ENCODE measurements around the gene ANKRD13B.

DNA sequence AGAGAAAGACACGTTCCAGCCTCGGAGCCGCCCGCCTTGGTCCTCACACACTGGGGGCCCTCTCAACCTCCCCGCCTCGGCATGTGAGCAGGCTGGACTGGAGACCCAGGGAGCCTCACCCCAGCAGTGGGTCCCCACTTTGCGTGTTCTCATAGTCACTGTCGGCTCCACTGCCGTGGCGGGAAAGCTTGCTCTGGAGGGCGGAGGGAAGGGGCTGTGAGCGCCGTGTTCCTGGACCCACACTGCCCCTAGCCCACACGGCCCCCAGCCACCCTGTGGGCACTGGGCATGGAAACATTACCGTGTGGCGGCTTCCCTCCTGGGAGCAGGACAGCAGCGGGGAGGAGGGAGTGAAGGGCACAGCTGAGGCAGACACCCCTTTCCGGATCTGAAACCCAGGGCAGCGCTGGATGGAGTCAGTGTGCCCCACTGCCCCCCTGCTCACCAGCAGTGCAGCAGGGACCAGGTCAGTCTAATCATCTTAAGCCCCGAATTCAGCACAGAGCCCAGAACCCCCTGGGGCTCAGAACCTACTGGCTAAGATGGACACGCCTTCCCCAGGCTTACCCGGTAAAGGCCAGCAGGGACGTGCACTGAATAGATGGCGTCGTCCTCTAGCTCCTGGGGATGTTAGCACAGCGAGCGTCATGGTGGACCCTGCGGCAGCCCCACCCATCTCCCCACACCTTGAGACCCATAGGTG is 17.3 kb upstream of the ANKRD13B start:
- TF ChIP-seq, protein P1, sequence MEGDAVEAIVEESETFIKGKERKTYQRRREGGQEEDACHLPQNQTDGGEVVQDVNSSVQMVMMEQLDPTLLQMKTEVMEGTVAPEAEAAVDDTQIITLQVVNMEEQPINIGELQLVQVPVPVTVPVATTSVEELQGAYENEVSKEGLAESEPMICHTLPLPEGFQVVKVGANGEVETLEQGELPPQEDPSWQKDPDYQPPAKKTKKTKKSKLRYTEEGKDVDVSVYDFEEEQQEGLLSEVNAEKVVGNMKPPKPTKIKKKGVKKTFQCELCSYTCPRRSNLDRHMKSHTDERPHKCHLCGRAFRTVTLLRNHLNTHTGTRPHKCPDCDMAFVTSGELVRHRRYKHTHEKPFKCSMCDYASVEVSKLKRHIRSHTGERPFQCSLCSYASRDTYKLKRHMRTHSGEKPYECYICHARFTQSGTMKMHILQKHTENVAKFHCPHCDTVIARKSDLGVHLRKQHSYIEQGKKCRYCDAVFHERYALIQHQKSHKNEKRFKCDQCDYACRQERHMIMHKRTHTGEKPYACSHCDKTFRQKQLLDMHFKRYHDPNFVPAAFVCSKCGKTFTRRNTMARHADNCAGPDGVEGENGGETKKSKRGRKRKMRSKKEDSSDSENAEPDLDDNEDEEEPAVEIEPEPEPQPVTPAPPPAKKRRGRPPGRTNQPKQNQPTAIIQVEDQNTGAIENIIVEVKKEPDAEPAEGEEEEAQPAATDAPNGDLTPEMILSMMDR (IDR thresholded peaks at IDR 0.05), result no peak
- TF ChIP-seq POLR2AphosphoS5 (IDR thresholded peaks at IDR 0.05) (no peak), POLR2A (IDR thresholded peaks at IDR 0.05) (no peak)
